ENCODE results near the gene MX1.
A peak's percentile ranks its signal among the peaks of the same experiment; 100 is the strongest.
"Not testable (repeated sequence)": the region's sequence is repeated elsewhere in the genome, so short reads cannot be mapped to it uniquely, and the experiment has no call there.

The MX1 gene

DNA sequence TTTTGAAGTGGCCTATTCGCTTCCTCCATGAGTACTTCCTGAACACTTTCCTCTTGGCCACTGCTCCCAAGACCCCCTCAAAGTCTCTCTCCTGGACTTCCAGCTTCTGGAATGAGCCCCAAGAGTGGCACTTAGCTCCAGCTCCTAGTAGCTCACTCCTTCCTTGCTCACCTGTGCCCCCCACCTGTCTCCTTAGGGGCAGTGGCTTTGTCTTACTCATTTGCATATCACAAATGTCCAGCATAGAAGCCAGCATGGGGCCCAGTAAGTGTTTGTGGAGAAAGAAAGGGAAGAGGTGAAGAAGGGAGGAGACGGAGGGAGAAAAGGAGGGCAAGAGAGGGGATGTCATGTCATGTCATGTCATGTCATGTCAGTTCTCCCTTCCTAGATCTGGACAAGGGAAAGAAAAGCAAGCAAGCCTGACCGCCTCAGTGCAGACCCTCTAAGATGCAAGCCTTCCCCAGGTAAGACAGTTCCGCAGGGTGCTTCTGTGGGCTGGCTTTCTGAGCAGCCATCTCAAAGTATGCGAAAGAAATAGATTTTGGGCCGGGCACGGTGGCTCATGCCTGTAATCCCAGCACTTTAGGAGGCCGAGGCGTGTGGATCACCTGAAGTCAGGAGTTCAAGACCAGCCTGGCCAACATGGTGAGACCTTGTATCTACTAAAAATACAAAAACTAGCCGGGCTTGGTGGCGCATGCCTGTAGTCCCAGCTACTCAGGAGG lies 6.9 kb upstream of the MX1 start:
- no peak overlapping the region for H3K27ac Mint-ChIP-seq
- H3K4me1 Mint-ChIP-seq (ENCODE audit: low read depth) = peaks cover 33% of the 10 kb centered on the region
- no peaks in the 10 kb centered on the region for H3K36me3 Mint-ChIP-seq (ENCODE audit: low read depth)

DNA sequence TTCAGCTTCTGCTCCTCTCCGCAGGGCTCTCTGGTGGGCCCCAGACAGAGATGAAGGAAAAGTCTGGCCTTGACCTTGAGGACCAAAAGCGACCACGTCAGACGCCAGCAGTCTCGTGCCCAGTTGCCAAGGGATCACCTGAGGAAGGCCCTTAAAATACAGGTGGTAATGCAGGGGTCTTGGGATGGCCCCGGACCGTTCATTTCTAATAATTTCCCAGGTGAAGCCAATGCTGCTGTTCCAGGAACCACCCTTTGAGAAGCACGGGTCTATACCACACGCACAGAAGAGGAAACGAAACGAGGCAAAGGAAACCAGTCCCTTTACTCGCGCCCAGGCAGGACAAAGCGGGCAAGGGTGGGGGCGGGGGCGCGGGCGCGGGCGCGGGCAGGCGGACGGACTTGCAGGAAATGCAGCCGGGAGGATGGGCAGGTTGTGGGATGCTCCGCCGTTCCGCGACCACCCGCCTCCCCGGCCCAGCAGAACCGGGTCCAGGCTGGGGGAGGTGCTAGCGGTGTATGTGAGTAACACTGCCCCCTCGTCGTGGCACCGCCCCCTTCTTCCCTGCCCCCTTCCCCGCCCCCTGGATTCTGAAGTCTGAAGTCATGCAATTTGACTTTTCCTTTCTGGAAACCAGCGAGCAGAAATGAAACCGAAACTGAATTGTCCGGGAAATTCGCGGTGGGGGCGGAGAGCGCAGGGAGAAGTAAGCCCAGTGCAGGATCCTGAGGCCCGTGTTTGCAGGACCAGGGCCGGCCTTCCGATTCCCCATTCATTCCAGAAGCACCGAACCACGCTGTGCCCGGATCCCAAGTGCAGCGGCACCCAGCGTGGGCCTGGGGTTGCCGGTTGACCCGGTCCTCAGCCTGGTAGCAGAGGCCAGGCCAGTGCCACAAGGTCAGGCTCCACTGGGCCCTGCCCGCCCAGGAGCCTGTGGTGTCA lies 5.8 kb upstream of the MX1 start:
- H3K9me3 Mint-ChIP-seq = no peaks in the 10 kb centered on the region
- peak; percentile 64 for DNase-seq
- H3K27me3 Mint-ChIP-seq = no peaks in the 10 kb centered on the region
- peaks cover 39% of the 10 kb centered on the region for H3K4me1 Mint-ChIP-seq (ENCODE audit: low read depth)
- no peaks in the 10 kb centered on the region for H3K36me3 Mint-ChIP-seq (ENCODE audit: low read depth)
- peak overlapping the region; percentile 72 for H3K27ac Mint-ChIP-seq
- H3K4me3 Mint-ChIP-seq = peak overlapping the region; percentile 70

More for the DNA sequence above, 6.9 kb upstream of the MX1 start:
- Mint-ChIP-seq H3K9me3 (peaks cover 4% of the 10 kb centered on the region), H3K4me3 (no peak overlapping the region), H3K27me3 (no peaks in the 10 kb centered on the region)
- DNase-seq = no peak

DNA sequence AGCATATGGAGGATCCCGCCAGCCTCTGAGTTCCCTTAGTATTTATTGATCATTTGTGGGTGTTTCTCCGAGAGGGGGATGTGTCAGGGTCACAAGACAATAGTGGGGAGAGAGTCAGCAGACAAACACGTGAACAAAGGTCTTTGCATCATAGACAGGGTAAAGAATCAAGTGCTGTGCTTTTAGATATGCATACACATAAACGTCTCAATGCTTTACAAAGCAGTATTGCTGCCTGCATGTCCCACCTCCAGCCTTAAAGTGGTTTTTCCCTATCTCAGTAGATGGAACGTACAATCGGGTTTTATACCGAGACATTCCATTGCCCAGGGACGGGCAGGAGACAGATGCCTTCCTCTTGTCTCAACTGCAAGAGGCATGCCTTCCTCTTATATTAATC lies 5.0 kb upstream of the MX1 start:
- DNase-seq; H3K27me3 Mint-ChIP-seq; H3K9me3 Mint-ChIP-seq; H3K36me3 Mint-ChIP-seq (ENCODE audit: low read depth): not testable (repeated sequence)
- H3K4me1 Mint-ChIP-seq (ENCODE audit: low read depth) = peaks cover 46% of the 10 kb centered on the region
- H3K27ac Mint-ChIP-seq = peak overlapping the region; percentile 62
- H3K4me3 Mint-ChIP-seq = peak overlapping the region; percentile 70

DNA sequence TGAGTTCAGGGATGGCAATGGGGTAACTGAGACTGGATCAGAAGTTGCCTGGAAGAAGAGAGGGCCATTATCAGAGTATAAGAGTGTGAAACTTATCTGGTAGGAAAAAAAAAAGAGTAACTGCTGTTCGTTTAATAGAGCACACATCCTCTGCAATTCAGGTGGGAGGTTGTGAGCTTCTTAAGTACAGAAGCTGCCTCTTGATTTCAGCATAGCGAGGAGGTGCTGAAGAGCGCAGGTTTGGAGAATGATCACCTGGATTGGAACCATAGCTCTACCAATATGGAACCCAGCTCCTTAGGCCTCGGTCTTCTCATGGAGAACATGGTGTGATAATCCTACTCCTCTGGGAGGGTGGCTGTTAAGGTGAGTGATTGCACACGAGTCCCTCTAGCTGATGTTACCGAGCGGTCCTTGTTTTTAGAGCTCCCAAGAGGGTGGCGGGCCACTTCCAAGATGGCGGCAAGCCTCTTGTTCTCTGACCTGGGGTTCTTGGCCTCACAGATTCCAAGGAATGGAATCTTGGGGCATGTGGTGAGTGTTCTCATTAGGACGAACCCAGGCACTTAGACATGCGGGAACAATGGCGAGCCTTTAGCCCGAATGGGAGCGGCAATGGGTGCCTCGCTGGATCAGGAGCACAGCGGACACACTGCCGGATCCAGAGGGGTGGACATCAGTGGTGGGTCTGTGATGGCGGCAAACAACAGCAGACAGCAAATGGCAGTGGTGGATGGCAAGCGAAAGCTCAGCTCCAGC lies 3.3 kb upstream of the MX1 start:
- H3K4me3 Mint-ChIP-seq = no peak overlapping the region

DNA sequence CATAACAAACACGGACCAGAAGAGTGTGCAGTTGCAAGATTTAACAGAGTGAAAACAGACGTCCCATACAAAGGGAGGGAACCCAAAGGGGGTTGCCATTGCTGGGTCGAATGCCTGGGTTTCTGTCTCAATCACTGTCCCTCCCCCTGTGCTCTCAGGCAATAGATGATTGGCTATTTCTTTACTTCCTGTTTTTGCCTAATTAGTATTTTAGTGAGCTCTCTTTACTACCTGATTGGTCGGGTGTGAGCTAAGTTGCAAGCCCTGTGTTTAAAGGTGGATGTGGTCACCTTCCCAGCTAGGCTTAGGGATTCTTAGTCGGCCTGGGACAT lies 2.8 kb upstream of the MX1 start:
- not testable (repeated sequence) for H3K9me3 Mint-ChIP-seq; H3K4me3 Mint-ChIP-seq; H3K36me3 Mint-ChIP-seq (ENCODE audit: low read depth); DNase-seq; H3K27me3 Mint-ChIP-seq; H3K27ac Mint-ChIP-seq
- H3K4me1 Mint-ChIP-seq (ENCODE audit: low read depth) = peaks cover 64% of the 10 kb centered on the region

More for the DNA sequence above, 3.3 kb upstream of the MX1 start:
- H3K4me1 Mint-ChIP-seq (ENCODE audit: low read depth) = peaks cover 58% of the 10 kb centered on the region
- peak overlapping the region; percentile 38 for H3K27ac Mint-ChIP-seq
- H3K27me3 Mint-ChIP-seq = no peaks in the 10 kb centered on the region
- DNase-seq = no peak
- H3K9me3 Mint-ChIP-seq = no peaks in the 10 kb centered on the region
- peaks cover 4% of the 10 kb centered on the region for H3K36me3 Mint-ChIP-seq (ENCODE audit: low read depth)

DNA sequence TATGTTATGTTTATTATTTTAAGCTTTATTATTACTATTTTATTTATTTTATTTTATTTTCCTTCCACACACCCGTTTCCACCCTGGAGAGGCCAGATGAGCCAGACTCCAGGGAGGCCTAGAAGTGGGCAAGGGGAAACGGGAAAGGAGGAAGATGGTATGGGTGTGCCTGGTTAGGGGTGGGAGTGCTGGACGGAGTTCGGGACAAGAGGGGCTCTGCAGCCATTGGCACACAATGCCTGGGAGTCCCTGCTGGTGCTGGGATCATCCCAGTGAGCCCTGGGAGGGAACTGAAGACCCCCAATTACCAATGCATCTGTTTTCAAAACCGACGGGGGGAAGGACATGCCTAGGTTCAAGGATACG lies 468 bp upstream of the MX1 start:
- H3K27ac Mint-ChIP-seq = peak overlapping the region; percentile 94
- H3K9me3 Mint-ChIP-seq = no peaks in the 10 kb centered on the region
- H3K4me1 Mint-ChIP-seq (ENCODE audit: low read depth) = peaks cover 71% of the 10 kb centered on the region
- DNase-seq = no peak
- H3K4me3 Mint-ChIP-seq = peak overlapping the region; percentile 87
- no peaks in the 10 kb centered on the region for H3K27me3 Mint-ChIP-seq
- peaks cover 24% of the 10 kb centered on the region for H3K36me3 Mint-ChIP-seq (ENCODE audit: low read depth)

DNA sequence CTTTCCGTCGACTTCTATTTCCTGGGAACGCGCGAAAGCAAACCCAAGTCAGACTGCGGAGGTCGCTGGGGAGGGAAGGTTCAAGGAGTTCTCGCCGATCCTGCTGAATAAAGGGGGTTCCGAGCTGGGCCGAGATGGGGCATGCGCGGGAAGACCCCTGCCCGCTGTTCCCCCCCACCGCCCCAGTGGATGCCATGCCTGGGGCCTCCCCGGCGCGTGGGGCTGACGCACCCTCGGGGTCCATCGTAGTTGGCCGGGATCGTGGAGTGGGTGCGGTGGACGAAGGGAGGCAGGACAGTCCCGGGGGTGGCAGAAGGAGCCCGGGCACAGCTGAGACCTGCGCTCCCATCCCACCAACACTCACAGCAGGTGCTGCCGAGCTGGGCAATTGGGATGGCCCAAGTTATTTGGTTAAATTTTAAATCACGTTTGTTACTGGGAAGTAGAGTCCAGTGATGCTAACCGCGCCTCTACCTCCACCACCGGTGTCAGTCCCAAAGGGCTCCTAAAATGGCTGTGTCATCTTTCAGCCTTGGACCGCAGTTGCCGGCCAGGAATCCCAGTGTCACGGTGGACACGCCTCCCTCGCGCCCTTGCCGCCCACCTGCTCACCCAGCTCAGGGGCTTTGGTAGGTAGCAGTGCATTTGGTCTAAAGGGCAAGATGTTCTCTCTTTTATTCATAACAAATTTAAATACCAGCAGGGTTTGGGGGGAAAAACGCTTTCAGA lies 801 bp downstream of the MX1 start:
- Mint-ChIP-seq H3K4me1 (ENCODE audit: low read depth) (peaks cover 64% of the 10 kb centered on the region), H3K36me3 (ENCODE audit: low read depth) (peaks cover 33% of the 10 kb centered on the region), H3K27me3 (no peaks in the 10 kb centered on the region), H3K27ac (peak overlapping the region; percentile 64), H3K4me3 (peak overlapping the region; percentile 87), H3K9me3 (no peaks in the 10 kb centered on the region)
- peak; percentile 45 for DNase-seq

DNA sequence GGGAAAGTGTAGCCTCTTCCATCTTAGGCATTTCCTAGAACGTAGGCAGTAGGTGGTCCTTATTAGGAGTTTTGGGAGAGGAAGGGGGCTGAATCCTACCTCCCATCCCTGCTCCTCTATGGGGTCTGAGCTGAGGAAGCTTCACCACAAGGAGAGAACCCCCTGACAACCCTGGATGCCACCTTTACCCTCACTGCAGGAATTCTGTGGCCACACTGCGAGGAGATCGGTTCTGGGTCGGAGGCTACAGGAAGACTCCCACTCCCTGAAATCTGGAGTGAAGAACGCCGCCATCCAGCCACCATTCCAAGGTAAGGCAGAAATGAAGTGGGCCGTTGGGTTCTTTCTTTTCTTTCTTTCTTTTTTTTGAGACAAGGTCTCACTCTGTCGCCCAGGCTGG lies 1.5 kb downstream of the MX1 start:
- Mint-ChIP-seq H3K27ac (peak overlapping the region; percentile 64), H3K4me3 (peak overlapping the region; percentile 87), H3K4me1 (ENCODE audit: low read depth) (peaks cover 61% of the 10 kb centered on the region), H3K36me3 (ENCODE audit: low read depth) (peaks cover 40% of the 10 kb centered on the region), H3K9me3 (no peaks in the 10 kb centered on the region), H3K27me3 (no peaks in the 10 kb centered on the region)
- no peak for DNase-seq

DNA sequence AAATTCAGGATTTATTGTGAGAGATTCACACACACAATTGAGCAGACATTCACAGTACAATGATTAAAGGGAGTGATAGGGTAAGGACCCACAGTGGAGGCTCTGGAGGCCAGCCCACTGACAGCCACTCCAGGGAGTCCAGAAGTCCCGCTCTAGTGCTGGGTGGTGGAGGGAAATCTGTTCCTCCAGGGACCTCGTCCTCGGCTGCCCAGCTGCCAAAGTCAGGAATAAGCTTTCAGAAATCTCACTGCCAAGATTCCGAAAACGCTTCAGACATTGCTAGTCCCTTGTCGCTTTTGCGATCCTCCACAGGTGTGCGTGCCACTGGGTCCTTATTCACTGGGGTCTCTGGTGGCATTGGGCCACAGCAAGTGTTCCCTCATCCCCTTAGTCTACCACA lies 2.3 kb downstream of the MX1 start:
- no peaks in the 10 kb centered on the region for H3K27me3 Mint-ChIP-seq
- no peak overlapping the region for H3K4me3 Mint-ChIP-seq
- H3K4me1 Mint-ChIP-seq (ENCODE audit: low read depth) = peaks cover 60% of the 10 kb centered on the region
- H3K36me3 Mint-ChIP-seq (ENCODE audit: low read depth) = peaks cover 48% of the 10 kb centered on the region
- DNase-seq = no peak
- no peaks in the 10 kb centered on the region for H3K9me3 Mint-ChIP-seq
- H3K27ac Mint-ChIP-seq = peak overlapping the region; percentile 30

DNA sequence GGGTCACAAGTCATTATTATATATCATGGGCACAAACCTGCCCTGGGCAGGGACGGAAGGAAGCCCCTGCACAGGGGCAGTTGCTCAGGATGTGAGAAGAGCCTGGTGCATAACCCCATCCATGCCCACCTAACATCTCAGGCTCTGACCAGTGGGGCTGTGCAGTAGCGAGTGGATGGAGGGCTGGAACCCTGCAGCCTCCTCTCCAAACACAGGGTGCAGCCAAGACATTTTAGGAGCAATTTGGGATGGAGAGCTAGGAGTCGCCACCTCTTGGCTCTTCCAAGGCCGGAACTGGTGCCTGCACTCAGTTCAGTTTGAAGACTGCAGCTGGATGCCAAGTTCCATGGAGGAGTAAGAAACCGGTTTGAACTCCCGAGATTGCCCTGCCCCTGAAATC lies 2.8 kb downstream of the MX1 start:
- Mint-ChIP-seq H3K4me1 (ENCODE audit: low read depth) (peaks cover 57% of the 10 kb centered on the region), H3K36me3 (ENCODE audit: low read depth) (peaks cover 53% of the 10 kb centered on the region), H3K27me3 (no peaks in the 10 kb centered on the region), H3K27ac (peak overlapping the region; percentile 7), H3K4me3 (no peak overlapping the region), H3K9me3 (no peaks in the 10 kb centered on the region)
- DNase-seq = no peak

DNA sequence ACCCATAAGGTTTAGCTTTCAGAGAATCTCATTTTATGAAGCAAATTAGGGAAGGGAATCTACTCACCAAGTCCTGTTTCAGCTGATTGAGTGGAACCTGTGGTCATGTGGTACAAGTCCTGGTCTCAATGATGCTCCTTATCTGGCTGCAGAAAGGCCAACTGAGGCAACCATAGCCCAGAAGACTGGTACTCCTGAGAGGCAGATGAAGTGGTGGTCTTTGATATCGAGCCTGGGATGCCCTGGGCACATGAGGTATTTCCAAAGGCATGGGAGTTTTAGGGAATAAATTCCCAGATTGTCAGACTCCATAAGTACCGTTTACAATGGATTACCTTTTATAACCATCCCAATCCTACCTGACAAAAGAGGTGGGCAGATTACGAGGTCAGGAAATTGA lies 3.3 kb downstream of the MX1 start:
- no peak for DNase-seq
- H3K27me3 Mint-ChIP-seq = no peaks in the 10 kb centered on the region
- no peak overlapping the region for H3K27ac Mint-ChIP-seq
- no peak overlapping the region for H3K4me3 Mint-ChIP-seq
- H3K9me3 Mint-ChIP-seq = peaks cover under 1% of the 10 kb centered on the region
- peaks cover 54% of the 10 kb centered on the region for H3K4me1 Mint-ChIP-seq (ENCODE audit: low read depth)
- H3K36me3 Mint-ChIP-seq (ENCODE audit: low read depth) = peaks cover 58% of the 10 kb centered on the region

DNA sequence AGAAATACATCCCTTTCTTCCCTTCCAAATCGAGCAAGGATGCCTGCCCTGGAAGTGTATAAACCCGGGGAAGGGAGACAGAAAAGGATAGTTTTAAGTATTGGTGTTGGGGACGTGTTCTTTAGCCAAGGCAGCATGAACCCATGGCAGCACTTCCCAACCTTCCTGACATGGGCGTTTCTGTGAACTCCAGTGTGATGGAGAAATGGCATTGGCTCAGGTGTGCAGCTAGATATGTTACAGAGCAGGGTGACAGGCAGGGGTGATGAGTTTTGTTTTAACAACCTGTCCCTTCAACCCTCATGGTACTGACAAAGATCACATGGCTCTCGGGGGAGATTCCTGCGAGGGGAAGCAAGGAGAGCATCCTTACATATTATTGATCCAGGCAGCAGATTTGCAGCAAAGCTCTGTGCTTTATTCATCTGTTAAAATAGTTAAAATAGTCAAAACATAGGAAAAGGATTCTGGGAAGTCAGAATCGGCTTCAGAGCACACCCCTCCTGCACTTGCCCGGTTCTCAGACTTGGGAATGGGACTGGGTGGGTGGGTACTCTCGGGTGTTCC lies 4.0 kb downstream of the MX1 start:
- Mint-ChIP-seq H3K4me3 (no peak overlapping the region), H3K4me1 (ENCODE audit: low read depth) (peaks cover 50% of the 10 kb centered on the region), H3K27ac (no peak overlapping the region), H3K36me3 (ENCODE audit: low read depth) (peaks cover 65% of the 10 kb centered on the region), H3K9me3 (peaks cover 6% of the 10 kb centered on the region), H3K27me3 (no peaks in the 10 kb centered on the region)
- DNase-seq = no peak

DNA sequence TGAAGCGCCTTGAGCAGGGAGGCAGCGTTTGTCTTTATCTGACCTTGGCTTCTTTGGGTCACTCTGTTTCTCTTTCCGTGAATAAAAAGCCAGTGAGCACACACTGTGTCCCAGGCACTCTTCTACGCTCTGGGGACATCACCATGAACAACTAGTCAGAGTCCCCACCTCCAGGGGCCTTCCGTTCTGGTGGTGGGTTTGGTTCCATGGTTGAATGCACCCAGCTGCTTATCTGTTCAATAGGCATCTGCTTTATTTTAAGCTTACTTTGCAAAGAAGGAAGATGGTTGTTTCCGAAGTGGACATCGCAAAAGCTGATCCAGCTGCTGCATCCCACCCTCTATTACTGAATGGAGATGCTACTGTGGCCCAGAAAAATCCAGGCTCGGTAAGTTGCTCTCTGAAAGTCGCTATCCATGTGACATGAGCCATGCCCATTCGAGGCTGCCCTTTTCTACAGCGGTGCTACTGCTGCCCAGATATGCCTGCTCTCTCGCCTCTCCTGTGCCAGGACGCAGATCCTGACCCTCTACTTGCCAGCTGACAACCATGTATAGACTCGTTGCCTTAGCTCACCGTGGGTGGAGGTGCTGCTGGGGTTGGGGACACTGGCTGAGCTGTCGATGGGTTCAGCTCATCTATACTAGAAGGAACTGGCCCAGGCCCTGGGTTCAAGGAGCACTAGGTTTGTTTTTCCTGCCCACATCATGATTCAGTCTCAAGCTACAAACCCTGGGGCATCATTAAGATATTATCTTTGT lies 5.9 kb downstream of the MX1 start:
- Mint-ChIP-seq H3K4me3 (no peak overlapping the region), H3K36me3 (ENCODE audit: low read depth) (peaks cover 81% of the 10 kb centered on the region)

More for the DNA sequence above, 5.9 kb downstream of the MX1 start:
- Mint-ChIP-seq H3K27ac (no peak overlapping the region), H3K4me1 (ENCODE audit: low read depth) (peaks cover 36% of the 10 kb centered on the region), H3K27me3 (no peaks in the 10 kb centered on the region), H3K9me3 (peaks cover 9% of the 10 kb centered on the region)
- no peak for DNase-seq
